GM12801 (cell line): Measurements from ENCODE around the gene CDC7.

Experiments
- TF ChIP-seq, protein P1 (sequence below): IDR thresholded peaks from one replicate; pipeline ENCODE4 v1.5.1; 2011; ENCODE audit warnings: control low read depth; ENCODE audit not compliant: insufficient read length; ENCODE audit errors: extremely low read depth

Gene CDC7

DNA sequence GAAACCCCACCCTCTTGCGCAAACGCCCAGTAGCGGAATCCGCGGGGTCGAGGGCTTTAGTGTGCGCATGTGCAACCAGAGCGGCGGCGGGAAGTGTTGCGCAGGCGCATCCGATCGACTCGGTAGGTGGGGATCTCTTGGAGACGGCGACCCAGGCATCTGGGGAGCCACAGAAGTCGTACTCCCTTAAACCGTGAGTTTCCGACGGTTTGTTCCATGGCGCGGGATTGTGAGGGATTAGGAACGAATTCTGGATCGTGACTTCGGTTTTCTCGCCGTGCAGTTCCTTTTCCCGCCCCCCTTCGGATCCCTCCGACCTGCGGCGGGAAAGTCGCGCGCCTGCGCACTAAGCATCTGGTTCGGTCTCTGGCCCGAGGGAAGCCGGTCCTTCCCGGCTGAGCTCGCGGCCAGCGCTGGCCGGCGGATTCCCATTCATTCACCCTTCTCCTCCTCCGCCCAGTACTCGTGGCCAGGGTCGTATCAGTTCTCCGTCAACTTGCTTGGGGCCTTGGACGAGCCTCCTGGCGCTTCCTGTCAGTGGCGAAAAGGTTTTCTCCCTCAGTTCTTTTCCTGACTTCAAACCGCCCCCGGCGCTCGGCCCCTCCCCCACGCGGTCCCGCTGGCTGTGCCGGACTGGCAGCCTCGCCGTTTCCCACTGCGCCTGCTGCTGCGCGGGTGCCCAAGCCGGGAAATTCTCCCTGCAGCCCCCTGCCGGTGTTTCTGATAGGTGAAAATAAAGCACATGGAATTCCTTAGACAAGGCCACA, at the start of gene CDC7:
TSS of gene CDC7 (plus strand) at position 96 of the 767 bp plus-strand sequence. CDS start 866 bp downstream, outside the sequence.
- TF ChIP-seq, protein P1, sequence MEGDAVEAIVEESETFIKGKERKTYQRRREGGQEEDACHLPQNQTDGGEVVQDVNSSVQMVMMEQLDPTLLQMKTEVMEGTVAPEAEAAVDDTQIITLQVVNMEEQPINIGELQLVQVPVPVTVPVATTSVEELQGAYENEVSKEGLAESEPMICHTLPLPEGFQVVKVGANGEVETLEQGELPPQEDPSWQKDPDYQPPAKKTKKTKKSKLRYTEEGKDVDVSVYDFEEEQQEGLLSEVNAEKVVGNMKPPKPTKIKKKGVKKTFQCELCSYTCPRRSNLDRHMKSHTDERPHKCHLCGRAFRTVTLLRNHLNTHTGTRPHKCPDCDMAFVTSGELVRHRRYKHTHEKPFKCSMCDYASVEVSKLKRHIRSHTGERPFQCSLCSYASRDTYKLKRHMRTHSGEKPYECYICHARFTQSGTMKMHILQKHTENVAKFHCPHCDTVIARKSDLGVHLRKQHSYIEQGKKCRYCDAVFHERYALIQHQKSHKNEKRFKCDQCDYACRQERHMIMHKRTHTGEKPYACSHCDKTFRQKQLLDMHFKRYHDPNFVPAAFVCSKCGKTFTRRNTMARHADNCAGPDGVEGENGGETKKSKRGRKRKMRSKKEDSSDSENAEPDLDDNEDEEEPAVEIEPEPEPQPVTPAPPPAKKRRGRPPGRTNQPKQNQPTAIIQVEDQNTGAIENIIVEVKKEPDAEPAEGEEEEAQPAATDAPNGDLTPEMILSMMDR = no peak

GRCh38 chr1:91454136-91454535, 46.5 kb upstream of the CDC7 start:
- TF ChIP-seq, protein P1 = no peak

GRCh38 chr1:91455334-91455733, 45.3 kb upstream of the CDC7 start:
- TF ChIP-seq, protein P1 = no peak

DNA sequence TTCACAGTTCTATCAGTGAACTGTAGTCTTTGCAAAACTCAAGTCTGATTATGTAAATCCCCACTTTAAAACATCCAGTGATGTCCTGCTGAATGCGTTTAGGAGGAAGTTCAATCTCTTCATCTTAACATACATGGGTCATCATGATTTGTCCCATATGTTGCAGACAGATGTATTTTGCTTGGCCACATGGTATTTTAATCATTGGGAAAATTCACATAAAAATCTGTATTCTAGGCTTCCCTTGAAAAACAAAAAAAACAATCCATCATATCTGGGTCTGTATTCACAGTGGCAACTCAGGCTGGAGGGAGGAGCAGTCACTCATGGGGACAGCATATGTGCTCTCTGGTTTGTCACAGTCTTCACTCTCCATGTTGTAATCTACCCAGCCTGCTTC, 44.8 kb upstream of the CDC7 start:
- TF ChIP-seq, protein P1 = no peak

DNA sequence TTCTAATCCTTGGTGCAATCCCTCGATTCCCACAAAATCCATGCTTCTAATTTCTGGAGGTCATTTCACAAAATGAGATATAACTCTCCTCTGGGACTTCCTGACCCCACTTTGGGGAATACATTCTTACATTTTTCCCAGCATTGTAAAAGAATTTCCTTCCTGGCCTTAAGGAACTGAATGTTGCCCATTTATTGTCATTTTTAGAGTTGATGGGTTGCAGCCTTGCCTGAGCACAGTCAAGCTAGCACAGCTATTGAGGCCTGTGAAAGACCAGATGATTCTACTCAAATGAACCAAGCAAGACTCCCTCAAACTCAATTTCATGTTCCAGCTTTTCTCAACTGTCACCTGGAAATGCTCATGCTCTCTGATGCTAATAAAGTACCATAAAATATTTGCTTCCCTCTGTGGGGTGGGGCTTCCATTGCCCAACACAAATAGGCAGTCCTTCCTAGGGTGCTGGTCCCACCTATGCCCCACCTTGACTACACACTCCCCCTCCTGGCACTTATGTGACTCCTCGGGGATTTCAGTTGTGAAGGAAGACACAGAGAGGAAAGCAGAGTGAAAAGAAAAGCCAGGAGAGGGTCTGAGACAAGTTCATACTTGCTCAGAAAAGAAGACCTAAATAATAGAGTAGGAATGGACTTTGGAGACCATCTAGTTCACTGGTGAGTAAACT, 24.0 kb upstream of the CDC7 start:
- TF ChIP-seq, protein P1 = no peak

DNA sequence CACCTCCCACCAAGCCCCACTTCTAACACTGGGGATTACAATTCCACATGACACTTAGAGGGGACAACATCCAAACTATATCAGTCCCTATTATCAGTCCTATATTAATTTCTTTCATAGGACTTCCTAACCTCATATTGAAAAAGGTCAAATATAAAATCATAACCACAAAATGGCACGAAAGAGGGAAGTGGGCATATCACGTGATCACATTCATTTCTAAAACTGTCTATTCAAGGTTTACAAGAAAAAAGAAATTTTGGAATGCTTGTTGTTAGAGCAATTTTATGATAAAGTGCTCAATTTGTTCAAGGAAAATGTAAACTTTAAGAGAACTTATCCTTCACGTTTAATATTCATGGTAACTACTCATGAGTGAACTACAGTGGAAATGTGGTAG, 13.2 kb upstream of the CDC7 start:
- TF ChIP-seq, protein P1 = no peak

DNA sequence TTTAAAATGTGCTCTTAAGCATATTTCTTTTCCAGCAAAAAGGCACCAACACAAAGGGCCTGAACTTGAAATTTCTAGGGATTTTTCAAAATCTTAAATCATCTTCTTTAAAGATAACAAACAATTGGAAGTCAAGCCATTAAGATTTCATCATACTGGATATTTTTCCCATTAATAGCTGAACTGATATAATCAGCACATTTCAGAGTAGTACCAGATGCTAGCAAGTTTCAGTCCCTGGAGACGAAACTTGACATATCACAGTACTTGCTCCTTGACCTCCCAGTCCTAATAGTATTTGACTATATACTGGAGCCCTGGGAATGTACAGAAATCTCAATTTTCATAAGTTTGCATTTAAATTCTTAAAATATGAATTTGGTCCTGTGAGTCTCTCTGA, 10.2 kb upstream of the CDC7 start:
- TF ChIP-seq, protein P1 = no peak
